Calu3 (cell line): ENCODE data around the gene TMPRSS2. TPM values are rescaled to one million over a fixed set of nuclear protein-coding genes. Genes with fewer than 3 reads are reported as not detected.

Experiments
- BruUV-seq: library from RNA; stranded (reverse); fragments of 400-500 nt; replicated peaks from 2 replicates; lab custom pipeline; 2021; lab: Mats Ljungman, UMichigan
- CTCF ChIA-PET: fragments of 300-600 bp; sonication (Branson Sonifier 250); formaldehyde crosslinking; loops from one replicate; lab custom pipeline; 2022; ENCODE audit warnings: antibody characterized with exemption; lab: Charles Lee
- DNase-seq: peaks from one replicate; pipeline ENCODE4 v3.0.0; 2022
- H3K27ac Mint-ChIP-seq: one replicate; pipeline ENCODE4 v1.8.0; 2022; ENCODE audit warnings: mixed read lengths; ENCODE audit not compliant: unreplicated experiment
- H3K27me3 Mint-ChIP-seq: one replicate; pipeline ENCODE4 v1.8.0; 2022; ENCODE audit warnings: mixed read lengths; ENCODE audit not compliant: unreplicated experiment
- H3K36me3 Mint-ChIP-seq: one replicate; pipeline ENCODE4 v1.8.0; 2022; ENCODE audit warnings: mild to moderate bottlenecking, moderate library complexity, mixed read lengths; ENCODE audit not compliant: insufficient read depth, unreplicated experiment
- H3K4me1 Mint-ChIP-seq: one replicate; pipeline ENCODE4 v1.8.0; 2022; ENCODE audit warnings: mild to moderate bottlenecking, low read depth, mixed read lengths; ENCODE audit not compliant: unreplicated experiment
- H3K4me3 Mint-ChIP-seq: one replicate; pipeline ENCODE4 v1.8.0; 2022; ENCODE audit warnings: mild to moderate bottlenecking, low read depth, moderate library complexity, mixed read lengths; ENCODE audit not compliant: unreplicated experiment
- H3K9me3 Mint-ChIP-seq: one replicate; pipeline ENCODE4 v1.8.0; 2022; ENCODE audit warnings: low read depth, mixed read lengths; ENCODE audit not compliant: unreplicated experiment
- CTCF ChIP-seq: fragments of 200-600 bp; IDR thresholded peaks from one replicate; pipeline ENCODE4 v1.8.0; 2022; ENCODE audit warnings: antibody characterized with exemption; ENCODE audit not compliant: unreplicated experiment
- intact Hi-C: fragments of 100-400 bp; cut with micrococcal nuclease; formaldehyde crosslinking; loops from one replicate; pipeline ENCODE4 v1.10.0; 2022; ENCODE audit not compliant: unreplicated experiment
- total RNA-seq: library from RNA; stranded (reverse); gene quantifications from 2 replicates; pipeline ENCODE4 v1.2.3, GENCODE V29; 2022

Gene TMPRSS2
- total RNA-seq, 1 experiment from 2014 or later = 13.1 TPM

- peaks cover 12% of the 10 kb centered on the region for H3K36me3 Mint-ChIP-seq
- no peaks in the 10 kb centered on the region for H3K27me3 Mint-ChIP-seq
- H3K27ac Mint-ChIP-seq = no peak overlapping the region
- no peak overlapping the region for H3K4me3 Mint-ChIP-seq
- no peak for TF ChIP-seq CTCF
- no peaks in the 10 kb centered on the region for H3K4me1 Mint-ChIP-seq
- intact Hi-C loops = no loop called here
- peaks cover 4% of the 10 kb centered on the region for H3K9me3 Mint-ChIP-seq
- no TSS peak for BruUV-seq
- CTCF ChIA-PET = no interaction called here
- DNase-seq = no peak
These were observed 68.7 kb downstream of the TMPRSS2 start for GRCh38 chr21:41439248-41439647.

DNA sequence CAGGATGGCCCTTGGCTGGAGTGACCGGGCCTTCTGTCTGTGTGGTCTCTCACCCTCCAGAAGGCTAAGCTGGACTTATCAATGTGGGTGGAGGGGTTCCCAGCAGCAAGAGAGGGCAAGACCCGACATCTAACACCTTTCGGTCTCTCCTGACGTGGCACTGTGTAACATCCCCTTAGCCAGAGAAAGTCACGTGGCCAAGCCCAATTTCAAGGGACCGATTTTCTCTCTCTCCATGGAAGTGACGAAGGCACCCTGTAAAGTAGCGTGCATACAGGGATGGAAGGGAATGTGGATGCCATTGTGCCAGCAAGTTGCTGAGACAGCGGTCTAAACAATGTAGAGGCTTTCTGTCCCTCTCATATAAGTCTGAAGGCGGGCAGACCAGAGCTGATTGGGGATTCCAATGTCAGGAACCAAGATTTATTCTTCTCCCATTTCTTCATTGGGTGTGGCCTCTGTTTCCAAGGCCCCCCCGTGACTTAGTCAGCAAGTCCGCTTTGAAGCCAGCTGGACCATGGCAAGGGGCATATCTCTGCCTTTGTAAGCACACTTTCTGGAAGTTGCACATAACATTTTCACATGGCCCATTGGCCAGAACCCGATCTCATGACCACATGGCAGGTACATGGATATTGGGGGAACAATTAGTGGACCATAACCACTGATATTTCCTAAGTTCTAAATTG, 69.4 kb downstream of the TMPRSS2 start:
- no peak for DNase-seq
- TF ChIP-seq CTCF = no peak
- H3K4me1 Mint-ChIP-seq = no peaks in the 10 kb centered on the region

GRCh38 chr21:41437729-41438128, 70.2 kb downstream of the TMPRSS2 start:
- intact Hi-C loops = no loop called here
- TF ChIP-seq CTCF = no peak
- BruUV-seq = no TSS peak
- Mint-ChIP-seq H3K4me1 (no peaks in the 10 kb centered on the region), H3K4me3 (no peak overlapping the region), H3K36me3 (peaks cover 12% of the 10 kb centered on the region), H3K9me3 (peaks cover 4% of the 10 kb centered on the region), H3K27me3 (no peaks in the 10 kb centered on the region), H3K27ac (no peak overlapping the region)
- DNase-seq = no peak
- CTCF ChIA-PET = no interaction called here

More for the DNA sequence above, 69.4 kb downstream of the TMPRSS2 start:
- no peak overlapping the region for H3K27ac Mint-ChIP-seq
- BruUV-seq = no TSS peak
- peaks cover 4% of the 10 kb centered on the region for H3K9me3 Mint-ChIP-seq
- H3K4me3 Mint-ChIP-seq = no peak overlapping the region
- no peaks in the 10 kb centered on the region for H3K27me3 Mint-ChIP-seq
- intact Hi-C loops = no loop called here
- CTCF ChIA-PET = no interaction called here
- peaks cover 12% of the 10 kb centered on the region for H3K36me3 Mint-ChIP-seq

DNA sequence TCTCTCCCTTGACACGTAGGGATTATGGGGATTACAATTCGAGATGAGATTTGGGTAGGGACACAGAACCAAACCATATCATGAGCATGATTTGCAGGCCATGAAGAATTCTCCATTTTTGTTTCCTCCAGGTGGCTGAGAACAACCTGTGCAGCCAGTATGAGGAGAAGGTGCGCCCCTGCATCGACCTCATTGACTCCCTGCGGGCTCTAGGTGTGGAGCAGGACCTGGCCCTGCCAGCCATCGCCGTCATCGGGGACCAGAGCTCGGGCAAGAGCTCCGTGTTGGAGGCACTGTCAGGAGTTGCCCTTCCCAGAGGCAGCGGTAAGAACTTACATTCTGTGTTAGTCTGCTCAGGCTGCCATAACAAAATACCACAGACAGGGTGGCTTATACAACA, 72.3 kb downstream of the TMPRSS2 start:
- no TSS peak for BruUV-seq
- CTCF ChIA-PET = no interaction called here
- TF ChIP-seq CTCF = no peak
- intact Hi-C loops = no loop called here
- H3K36me3 Mint-ChIP-seq = peaks cover 12% of the 10 kb centered on the region
- H3K4me3 Mint-ChIP-seq = no peak overlapping the region
- no peak for DNase-seq
- no peaks in the 10 kb centered on the region for H3K27me3 Mint-ChIP-seq
- H3K27ac Mint-ChIP-seq = no peak overlapping the region
- no peaks in the 10 kb centered on the region for H3K4me1 Mint-ChIP-seq
- H3K9me3 Mint-ChIP-seq = peaks cover 4% of the 10 kb centered on the region
